HL-60 (cell line): ENCODE data around the gene ARHGAP33.

Experiments used
- GABPA ChIP-seq: IDR thresholded peaks from 2 replicates; pipeline ENCODE4 v1.6.1; 2012; ENCODE audit warnings: low read depth
- POLR2AphosphoS5 ChIP-seq: IDR thresholded peaks from 2 replicates; pipeline ENCODE4 v1.6.1; 2012; ENCODE audit warnings: low read depth
- SPI1 ChIP-seq: IDR thresholded peaks from 2 replicates; pipeline ENCODE4 v1.6.1; 2012; ENCODE audit warnings: low read depth, mild to moderate bottlenecking, borderline replicate concordance
- TF ChIP-seq, protein P1 (sequence below): IDR thresholded peaks from one replicate; pipeline ENCODE4 v1.5.1; 2011; ENCODE audit warnings: low read length, control low read depth, inconsistent platforms; ENCODE audit not compliant: insufficient read depth
- TF ChIP-seq, protein P2 (sequence below): IDR thresholded peaks from 2 replicates; pipeline ENCODE4 v1.6.1; 2012; ENCODE audit warnings: low read depth; ENCODE audit not compliant: insufficient replicate concordance

DNA sequence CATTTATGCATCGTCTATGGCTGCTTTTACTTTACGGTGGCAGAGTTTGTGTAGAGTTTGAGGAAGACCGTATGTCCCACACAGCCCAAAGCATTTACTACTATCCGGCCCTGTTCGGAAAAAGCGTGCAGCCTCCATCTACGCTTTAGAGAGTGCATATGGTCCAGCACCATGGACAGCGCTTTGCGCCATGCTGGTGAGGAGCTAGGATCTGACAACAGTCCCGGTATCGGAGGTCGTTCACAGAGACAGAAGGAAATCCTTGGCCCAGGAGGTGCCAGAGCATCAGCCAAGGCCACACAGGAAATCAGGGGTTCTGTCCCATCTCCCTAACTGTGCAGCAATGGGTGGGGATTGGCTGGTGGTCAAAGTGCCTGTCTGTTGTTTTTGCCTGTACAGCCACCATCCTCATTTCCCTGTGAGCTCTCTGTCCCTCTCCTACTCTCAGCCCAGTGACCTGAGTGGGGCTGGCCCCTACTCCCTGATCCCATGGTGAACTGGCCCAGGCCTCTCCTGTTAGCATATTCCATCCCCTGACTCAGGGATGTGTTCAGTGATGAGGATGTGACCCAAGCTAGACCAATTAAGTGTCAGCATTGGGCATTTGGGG lies 53.4 kb downstream of the ARHGAP33 start:
- TF ChIP-seq, protein P1, sequence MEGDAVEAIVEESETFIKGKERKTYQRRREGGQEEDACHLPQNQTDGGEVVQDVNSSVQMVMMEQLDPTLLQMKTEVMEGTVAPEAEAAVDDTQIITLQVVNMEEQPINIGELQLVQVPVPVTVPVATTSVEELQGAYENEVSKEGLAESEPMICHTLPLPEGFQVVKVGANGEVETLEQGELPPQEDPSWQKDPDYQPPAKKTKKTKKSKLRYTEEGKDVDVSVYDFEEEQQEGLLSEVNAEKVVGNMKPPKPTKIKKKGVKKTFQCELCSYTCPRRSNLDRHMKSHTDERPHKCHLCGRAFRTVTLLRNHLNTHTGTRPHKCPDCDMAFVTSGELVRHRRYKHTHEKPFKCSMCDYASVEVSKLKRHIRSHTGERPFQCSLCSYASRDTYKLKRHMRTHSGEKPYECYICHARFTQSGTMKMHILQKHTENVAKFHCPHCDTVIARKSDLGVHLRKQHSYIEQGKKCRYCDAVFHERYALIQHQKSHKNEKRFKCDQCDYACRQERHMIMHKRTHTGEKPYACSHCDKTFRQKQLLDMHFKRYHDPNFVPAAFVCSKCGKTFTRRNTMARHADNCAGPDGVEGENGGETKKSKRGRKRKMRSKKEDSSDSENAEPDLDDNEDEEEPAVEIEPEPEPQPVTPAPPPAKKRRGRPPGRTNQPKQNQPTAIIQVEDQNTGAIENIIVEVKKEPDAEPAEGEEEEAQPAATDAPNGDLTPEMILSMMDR = no peak
- TF ChIP-seq POLR2AphosphoS5 (no peak), GABPA (no peak), SPI1 (no peak)
- TF ChIP-seq, protein P2, sequence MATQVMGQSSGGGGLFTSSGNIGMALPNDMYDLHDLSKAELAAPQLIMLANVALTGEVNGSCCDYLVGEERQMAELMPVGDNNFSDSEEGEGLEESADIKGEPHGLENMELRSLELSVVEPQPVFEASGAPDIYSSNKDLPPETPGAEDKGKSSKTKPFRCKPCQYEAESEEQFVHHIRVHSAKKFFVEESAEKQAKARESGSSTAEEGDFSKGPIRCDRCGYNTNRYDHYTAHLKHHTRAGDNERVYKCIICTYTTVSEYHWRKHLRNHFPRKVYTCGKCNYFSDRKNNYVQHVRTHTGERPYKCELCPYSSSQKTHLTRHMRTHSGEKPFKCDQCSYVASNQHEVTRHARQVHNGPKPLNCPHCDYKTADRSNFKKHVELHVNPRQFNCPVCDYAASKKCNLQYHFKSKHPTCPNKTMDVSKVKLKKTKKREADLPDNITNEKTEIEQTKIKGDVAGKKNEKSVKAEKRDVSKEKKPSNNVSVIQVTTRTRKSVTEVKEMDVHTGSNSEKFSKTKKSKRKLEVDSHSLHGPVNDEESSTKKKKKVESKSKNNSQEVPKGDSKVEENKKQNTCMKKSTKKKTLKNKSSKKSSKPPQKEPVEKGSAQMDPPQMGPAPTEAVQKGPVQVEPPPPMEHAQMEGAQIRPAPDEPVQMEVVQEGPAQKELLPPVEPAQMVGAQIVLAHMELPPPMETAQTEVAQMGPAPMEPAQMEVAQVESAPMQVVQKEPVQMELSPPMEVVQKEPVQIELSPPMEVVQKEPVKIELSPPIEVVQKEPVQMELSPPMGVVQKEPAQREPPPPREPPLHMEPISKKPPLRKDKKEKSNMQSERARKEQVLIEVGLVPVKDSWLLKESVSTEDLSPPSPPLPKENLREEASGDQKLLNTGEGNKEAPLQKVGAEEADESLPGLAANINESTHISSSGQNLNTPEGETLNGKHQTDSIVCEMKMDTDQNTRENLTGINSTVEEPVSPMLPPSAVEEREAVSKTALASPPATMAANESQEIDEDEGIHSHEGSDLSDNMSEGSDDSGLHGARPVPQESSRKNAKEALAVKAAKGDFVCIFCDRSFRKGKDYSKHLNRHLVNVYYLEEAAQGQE = peak; percentile 99
